ENCODE measurements around the gene BMP2K. TPM values are rescaled to one million over a fixed set of nuclear protein-coding genes. Genes with fewer than 3 reads are reported as not detected.

Gene BMP2K
- total RNA-seq, 1 experiment from 2014 or later: 45.6 TPM

- Histone ChIP-seq H3K27me3 (replicated peaks; ENCODE audit: control insufficient read depth, insufficient read depth, low read length) (no peaks in the 10 kb centered on the region), H3K4me3 (ENCODE audit: low read depth, low read length) (no peak overlapping the region), H3K9me3 (no peaks in the 10 kb centered on the region), H3K4me1 (no peaks in the 10 kb centered on the region), H3K36me3 (ENCODE audit: control insufficient read depth, insufficient read depth, low read length) (no peaks in the 10 kb centered on the region)
- Mint-ChIP-seq H3K36me3 (ENCODE audit: insufficient read depth, unreplicated experiment) (no peaks in the 10 kb centered on the region), H3K4me3 (ENCODE audit: unreplicated experiment) (no peak overlapping the region), H3K9me3 (ENCODE audit: unreplicated experiment) (no peaks in the 10 kb centered on the region), H3K27me3 (ENCODE audit: insufficient read depth, unreplicated experiment) (no peaks in the 10 kb centered on the region), H3K4me1 (ENCODE audit: low read depth, unreplicated experiment) (no peaks in the 10 kb centered on the region), H3K27ac (ENCODE audit: unreplicated experiment) (no peak overlapping the region)
- CTCF ChIA-PET: no interaction called here
- POLR2A ChIA-PET: no interaction called here
- intact Hi-C loops (cut with micrococcal nuclease; ENCODE audit: unreplicated experiment): no loop called here
- no TSS peak for BruUV-seq (replicated peaks)
- TF ChIP-seq, protein P1, sequence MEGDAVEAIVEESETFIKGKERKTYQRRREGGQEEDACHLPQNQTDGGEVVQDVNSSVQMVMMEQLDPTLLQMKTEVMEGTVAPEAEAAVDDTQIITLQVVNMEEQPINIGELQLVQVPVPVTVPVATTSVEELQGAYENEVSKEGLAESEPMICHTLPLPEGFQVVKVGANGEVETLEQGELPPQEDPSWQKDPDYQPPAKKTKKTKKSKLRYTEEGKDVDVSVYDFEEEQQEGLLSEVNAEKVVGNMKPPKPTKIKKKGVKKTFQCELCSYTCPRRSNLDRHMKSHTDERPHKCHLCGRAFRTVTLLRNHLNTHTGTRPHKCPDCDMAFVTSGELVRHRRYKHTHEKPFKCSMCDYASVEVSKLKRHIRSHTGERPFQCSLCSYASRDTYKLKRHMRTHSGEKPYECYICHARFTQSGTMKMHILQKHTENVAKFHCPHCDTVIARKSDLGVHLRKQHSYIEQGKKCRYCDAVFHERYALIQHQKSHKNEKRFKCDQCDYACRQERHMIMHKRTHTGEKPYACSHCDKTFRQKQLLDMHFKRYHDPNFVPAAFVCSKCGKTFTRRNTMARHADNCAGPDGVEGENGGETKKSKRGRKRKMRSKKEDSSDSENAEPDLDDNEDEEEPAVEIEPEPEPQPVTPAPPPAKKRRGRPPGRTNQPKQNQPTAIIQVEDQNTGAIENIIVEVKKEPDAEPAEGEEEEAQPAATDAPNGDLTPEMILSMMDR (IDR thresholded peaks at IDR 0.05; ENCODE audit: insufficient read depth in 1 of 2, low read depth in 1 of 2, low read length in 1 of 2, severe bottlenecking in 1 of 2, unreplicated experiment in 1 of 2): no peak
- no peak for DNase-seq
These were observed 104.8 kb downstream of the BMP2K start for GRCh38 chr4:78880874-78881492.

GRCh38 chr4:78885598-78885997 is 109.4 kb downstream of the BMP2K start:
- DNase-seq: no peak
- CTCF ChIA-PET: no interaction called here
- POLR2A ChIA-PET: no interaction called here
- H3K36me3 ChIP-seq (ENCODE audit: control insufficient read depth, insufficient read depth, low read length): no peaks in the 10 kb centered on the region
- intact Hi-C loops (cut with micrococcal nuclease; ENCODE audit: unreplicated experiment): no loop called here
- H3K36me3 Mint-ChIP-seq (ENCODE audit: insufficient read depth, unreplicated experiment): peaks cover 6% of the 10 kb centered on the region
- no peaks in the 10 kb centered on the region for H3K4me1 Mint-ChIP-seq (ENCODE audit: low read depth, unreplicated experiment)
- no peak overlapping the region for H3K4me3 ChIP-seq (ENCODE audit: low read depth, low read length)
- no peaks in the 10 kb centered on the region for H3K4me1 ChIP-seq
- no peaks in the 10 kb centered on the region for H3K27me3 Mint-ChIP-seq (ENCODE audit: insufficient read depth, unreplicated experiment)
- H3K27me3 ChIP-seq (replicated peaks; ENCODE audit: control insufficient read depth, insufficient read depth, low read length): no peaks in the 10 kb centered on the region
- TF ChIP-seq, protein P1 (IDR thresholded peaks at IDR 0.05; ENCODE audit: insufficient read depth in 1 of 2, low read depth in 1 of 2, low read length in 1 of 2, severe bottlenecking in 1 of 2, unreplicated experiment in 1 of 2): no peak
- H3K9me3 Mint-ChIP-seq (ENCODE audit: unreplicated experiment): no peaks in the 10 kb centered on the region
- BruUV-seq (replicated peaks): no TSS peak
- no peak overlapping the region for H3K4me3 Mint-ChIP-seq (ENCODE audit: unreplicated experiment)
- no peak overlapping the region for H3K27ac Mint-ChIP-seq (ENCODE audit: unreplicated experiment)
- no peaks in the 10 kb centered on the region for H3K9me3 ChIP-seq

- intact Hi-C loops (cut with micrococcal nuclease; ENCODE audit: unreplicated experiment): no loop called here
- TF ChIP-seq, protein P1 (IDR thresholded peaks at IDR 0.05; ENCODE audit: insufficient read depth in 1 of 2, low read depth in 1 of 2, low read length in 1 of 2, severe bottlenecking in 1 of 2, unreplicated experiment in 1 of 2): no peak
- ChIA-PET POLR2A (no interaction called here), CTCF (no interaction called here)
- no peaks in the 10 kb centered on the region for H3K36me3 ChIP-seq (ENCODE audit: control insufficient read depth, insufficient read depth, low read length)
- Mint-ChIP-seq H3K27me3 (ENCODE audit: insufficient read depth, unreplicated experiment) (no peaks in the 10 kb centered on the region), H3K4me1 (ENCODE audit: low read depth, unreplicated experiment) (no peaks in the 10 kb centered on the region), H3K27ac (ENCODE audit: unreplicated experiment) (no peak overlapping the region), H3K9me3 (ENCODE audit: unreplicated experiment) (no peaks in the 10 kb centered on the region), H3K4me3 (ENCODE audit: unreplicated experiment) (no peak overlapping the region), H3K36me3 (ENCODE audit: insufficient read depth, unreplicated experiment) (peaks cover 26% of the 10 kb centered on the region)
- H3K9me3 ChIP-seq: no peaks in the 10 kb centered on the region
- H3K27me3 ChIP-seq (replicated peaks; ENCODE audit: control insufficient read depth, insufficient read depth, low read length): no peaks in the 10 kb centered on the region
- DNase-seq: no peak
- no peak overlapping the region for H3K4me3 ChIP-seq (ENCODE audit: low read depth, low read length)
- no TSS peak for BruUV-seq (replicated peaks)
- H3K4me1 ChIP-seq: no peaks in the 10 kb centered on the region
These were observed 113.8 kb downstream of the BMP2K start for GRCh38 chr4:78889955-78890354.
